MM.1S (cell line): ENCODE data around the gene EPHA5.

Experiments used
- CTCF ChIP-seq: fragments of 300-600 bp; sonication (generic); IDR thresholded peaks from 2 replicates; pipeline ENCODE4 v1.5.1; 2016; ENCODE audit warnings: antibody characterized with exemption, low read length, mixed read lengths
- EZH2phosphoT487 ChIP-seq: fragments of 300-600 bp; sonication (generic); IDR thresholded peaks from 2 replicates; pipeline ENCODE4 v1.6.1; 2018; ENCODE audit warnings: antibody characterized with exemption, low read length

- TF ChIP-seq EZH2phosphoT487, result no peak
- TF ChIP-seq CTCF, result no peak
Measured at GRCh38 chr4:65498606-65499005, 171.7 kb downstream of the EPHA5 start.
